Activated naive CD8-positive, alpha-beta T cell treated with anti-CD3 and anti-CD28 coated beads for 36 hours (primary cell): Measurements from ENCODE around the gene DKC1. TPM values are rescaled to one million over a fixed set of nuclear protein-coding genes. Genes with fewer than 3 reads are reported as not detected.
"Not testable (repeated sequence)": the region's sequence is repeated elsewhere in the genome, so short reads cannot be mapped to it uniquely, and the experiment has no call there.

Source experiments
- DNase-seq: peaks from one replicate; pipeline ENCODE4 v3.0.0; 2021
- H3K27ac Mint-ChIP-seq: one replicate; pipeline ENCODE4 v1.8.0; 2022; ENCODE audit warnings: mild to moderate bottlenecking, moderate library complexity, mixed read lengths
- H3K27me3 Mint-ChIP-seq: one replicate; pipeline ENCODE4 v1.8.0; 2022; ENCODE audit warnings: mild to moderate bottlenecking, mixed read lengths
- H3K36me3 Mint-ChIP-seq: one replicate; pipeline ENCODE4 v1.8.0; 2021; ENCODE audit warnings: mild to moderate bottlenecking, mixed read lengths
- H3K4me1 Mint-ChIP-seq: one replicate; pipeline ENCODE4 v1.8.0; 2021; ENCODE audit warnings: mixed read lengths
- H3K4me3 Mint-ChIP-seq: one replicate; pipeline ENCODE4 v1.8.0; 2022; ENCODE audit warnings: mild to moderate bottlenecking, moderate library complexity, mixed read lengths
- H3K9me3 Mint-ChIP-seq: one replicate; pipeline ENCODE4 v1.8.0; 2022; ENCODE audit warnings: mixed read lengths
- total RNA-seq, 2 experiments: library from RNA; stranded (reverse); gene quantifications; one replicate each; pipeline ENCODE4 v1.2.3, GENCODE V29; 2021

Gene DKC1
- total RNA-seq, 2 experiments from 2014 or later: 181 to 190 TPM

- H3K9me3 Mint-ChIP-seq, H3K27ac Mint-ChIP-seq, H3K36me3 Mint-ChIP-seq, H3K27me3 Mint-ChIP-seq, DNase-seq, H3K4me3 Mint-ChIP-seq, H3K4me1 Mint-ChIP-seq: not testable (repeated sequence)
Observed at GRCh38 chrX:154816326-154816898, 53.7 kb downstream of the DKC1 start.

DNA sequence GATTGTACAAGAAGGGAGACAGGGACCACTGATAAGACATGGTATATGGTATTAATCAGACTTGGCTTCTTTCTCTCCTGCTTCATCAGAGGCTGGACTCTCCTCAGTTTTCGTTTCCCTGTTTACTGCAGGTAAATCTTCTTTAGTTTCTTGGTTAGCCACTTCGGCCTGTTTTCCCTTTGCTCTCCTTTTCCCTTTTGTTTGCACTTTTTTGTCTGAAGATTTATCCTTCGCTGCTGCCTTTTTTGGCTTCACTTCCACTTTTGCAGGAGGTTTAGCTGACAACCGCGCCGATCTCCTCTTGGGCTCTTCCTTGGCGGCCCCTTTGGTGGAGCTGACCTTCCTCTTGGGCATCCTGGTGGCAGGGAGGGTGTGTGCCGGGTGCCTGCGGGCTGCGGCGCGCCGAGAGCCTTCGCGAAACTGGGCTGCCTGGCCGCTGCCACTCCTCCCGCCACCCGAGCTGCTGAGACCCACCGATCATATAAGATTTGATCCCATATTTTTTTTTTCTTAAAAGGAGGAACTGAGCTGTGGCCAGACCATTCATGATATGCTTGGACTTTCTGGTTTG lies 54.5 kb downstream of the DKC1 start:
- not testable (repeated sequence) for H3K36me3 Mint-ChIP-seq, DNase-seq, H3K4me3 Mint-ChIP-seq, H3K27ac Mint-ChIP-seq, H3K4me1 Mint-ChIP-seq, H3K27me3 Mint-ChIP-seq, H3K9me3 Mint-ChIP-seq

GRCh38 chrX:154818916-154819770 lies 56.5 kb downstream of the DKC1 start:
- Mint-ChIP-seq H3K36me3 (no peaks in the 10 kb centered on the region), H3K27ac (no peak overlapping the region), H3K4me1 (no peaks in the 10 kb centered on the region), H3K4me3 (no peak overlapping the region), H3K9me3 (no peaks in the 10 kb centered on the region), H3K27me3 (peaks cover 5% of the 10 kb centered on the region)
- no peak for DNase-seq

DNA sequence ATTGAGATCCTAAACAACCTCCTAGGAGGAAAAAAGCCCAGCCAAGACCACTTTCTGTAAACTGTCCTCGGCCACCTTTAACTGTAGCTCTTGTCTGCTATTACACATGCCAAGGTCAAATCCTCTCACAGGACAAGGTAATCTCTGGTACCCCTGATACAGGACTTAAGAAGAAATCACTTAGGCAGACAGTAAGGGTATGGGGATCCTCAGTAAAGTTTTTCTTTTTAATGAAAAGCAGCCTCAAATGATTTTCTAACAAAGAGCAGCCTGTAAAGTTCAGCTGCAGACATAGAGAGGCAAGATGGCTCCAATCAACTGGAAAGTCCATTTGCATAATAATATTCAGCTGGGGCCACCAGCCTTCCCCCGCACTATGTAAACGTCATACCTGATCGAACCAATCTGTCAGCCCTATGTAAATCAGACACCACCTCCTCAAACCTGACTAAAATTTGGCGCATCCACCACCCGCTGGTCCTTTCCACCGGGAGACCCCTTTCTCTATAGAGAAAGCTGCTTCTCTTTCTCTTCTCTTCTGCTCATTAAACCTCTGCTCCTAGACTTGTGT lies 57.2 kb downstream of the DKC1 start:
- Mint-ChIP-seq H3K4me1 (no peaks in the 10 kb centered on the region), H3K36me3 (no peaks in the 10 kb centered on the region), H3K4me3 (no peak overlapping the region), H3K27me3 (peaks cover 5% of the 10 kb centered on the region), H3K27ac (no peak overlapping the region), H3K9me3 (no peaks in the 10 kb centered on the region)
- DNase-seq: no peak

DNA sequence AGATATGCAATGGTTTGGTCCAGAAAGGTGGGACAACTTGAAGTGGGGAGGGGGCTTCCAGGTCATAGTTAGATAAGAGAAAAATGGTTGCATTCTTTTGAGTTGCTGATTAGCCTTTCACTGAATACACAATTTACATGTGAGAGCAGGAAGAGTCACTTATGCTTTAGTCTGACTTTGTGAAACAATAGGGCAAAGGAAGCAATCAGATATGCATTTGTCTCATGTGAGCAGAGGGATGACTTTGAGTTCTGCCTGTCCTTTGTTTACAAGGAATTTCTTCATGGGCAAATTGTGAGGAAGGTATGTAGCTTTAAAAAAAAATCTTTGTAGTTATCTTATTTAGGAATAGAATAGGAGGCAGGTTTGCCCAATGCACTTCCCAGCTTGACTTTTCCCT lies 58.9 kb downstream of the DKC1 start:
- no peak for DNase-seq

GRCh38 chrX:154822029-154822428 lies 59.4 kb downstream of the DKC1 start:
- Mint-ChIP-seq H3K4me1 (no peaks in the 10 kb centered on the region), H3K9me3 (no peaks in the 10 kb centered on the region), H3K36me3 (no peaks in the 10 kb centered on the region)

More for the DNA sequence above, 58.9 kb downstream of the DKC1 start:
- H3K4me1 Mint-ChIP-seq: no peaks in the 10 kb centered on the region
- H3K27ac Mint-ChIP-seq: no peak overlapping the region
- H3K36me3 Mint-ChIP-seq: no peaks in the 10 kb centered on the region
- H3K4me3 Mint-ChIP-seq: no peak overlapping the region
- H3K27me3 Mint-ChIP-seq: peaks cover 5% of the 10 kb centered on the region
- no peaks in the 10 kb centered on the region for H3K9me3 Mint-ChIP-seq

GRCh38 chrX:154824638-154825037 lies 62.0 kb downstream of the DKC1 start:
- peaks cover 5% of the 10 kb centered on the region for H3K27me3 Mint-ChIP-seq
- H3K27ac Mint-ChIP-seq: no peak overlapping the region
- H3K4me3 Mint-ChIP-seq: no peak overlapping the region
- H3K9me3 Mint-ChIP-seq: no peaks in the 10 kb centered on the region
- no peak for DNase-seq
- no peaks in the 10 kb centered on the region for H3K36me3 Mint-ChIP-seq
- H3K4me1 Mint-ChIP-seq: peaks cover 18% of the 10 kb centered on the region

More at GRCh38 chrX:154822029-154822428, 59.4 kb downstream of the DKC1 start:
- no peak overlapping the region for H3K4me3 Mint-ChIP-seq
- H3K27me3 Mint-ChIP-seq: peaks cover 5% of the 10 kb centered on the region
- no peak for DNase-seq
- H3K27ac Mint-ChIP-seq: no peak overlapping the region

DNA sequence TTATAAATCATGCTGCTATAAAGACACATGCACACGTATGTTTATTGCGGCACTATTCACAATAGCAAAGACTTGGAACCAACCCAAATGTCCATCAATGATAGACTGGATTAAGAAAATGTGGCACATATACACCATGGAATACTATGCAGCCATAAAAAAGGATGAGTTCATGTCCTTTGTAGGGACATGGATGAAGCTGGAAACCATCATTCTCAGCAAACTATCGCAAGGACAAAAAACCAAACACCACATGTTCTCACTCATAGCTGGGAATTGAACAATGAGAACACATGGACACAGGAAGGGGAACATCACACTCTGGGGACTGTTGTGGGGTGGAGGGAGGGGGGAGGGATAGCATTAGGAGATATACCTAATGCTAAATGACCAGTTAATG lies 62.9 kb downstream of the DKC1 start:
- H3K4me1 Mint-ChIP-seq: peaks cover 22% of the 10 kb centered on the region
- H3K4me3 Mint-ChIP-seq, H3K27ac Mint-ChIP-seq, DNase-seq, H3K36me3 Mint-ChIP-seq, H3K27me3 Mint-ChIP-seq, H3K9me3 Mint-ChIP-seq: not testable (repeated sequence)

Other genes starting within 250 kb of the DKC1 start
- gene FAM3A, start 246.6 kb upstream of the DKC1 start, total RNA-seq: 10 to 100 TPM; 26.8 to 27.3 TPM
- gene G6PD, start 216.0 kb upstream of the DKC1 start, total RNA-seq: 10 to 100 TPM; 89.9 to 92.4 TPM
- 10 to 100 TPM; 31.1 to 32.5 TPM for gene IKBKG, start 215.2 kb upstream of the DKC1 start, total RNA-seq
- gene CTAG1A, start 177.7 kb upstream of the DKC1 start, total RNA-seq: not detected
- gene CTAG1B, start 143.6 kb upstream of the DKC1 start, total RNA-seq: not detected
- gene CTAG2, start 109.3 kb upstream of the DKC1 start, total RNA-seq: 10 to 100 TPM; 37.2 to 39.6 TPM
- gene GAB3, start 11.8 kb upstream of the DKC1 start, total RNA-seq: 1 to 10 TPM; 2.5 to 3.4 TPM
- gene MPP1, start 42.6 kb downstream of the DKC1 start, total RNA-seq: 10 to 100 TPM; 16.2 to 17.9 TPM
- not detected for gene SMIM9, start 71.8 kb downstream of the DKC1 start, total RNA-seq
- gene F8A1, start 123.5 kb downstream of the DKC1 start, total RNA-seq: 10 to 100 TPM; 39.3 to 39.4 TPM